Left lung (tissue), 10 donors: Measurements from ENCODE around the gene PTGER3. TPM values are rescaled to one million over a fixed set of nuclear protein-coding genes. Genes with fewer than 3 reads are reported as not detected.
A peak's percentile ranks its signal among the peaks of the same experiment; 100 is the strongest.

ENCODE experiments used
- ATAC-seq: fragments of 200-7000 bp; cut with Tn5 transposase; one replicate; pipeline ENCODE4 v1.9.1; 2020; ENCODE audit warnings: moderate library complexity
- DNase-seq, 4 donors: peaks; one replicate each; pipeline ENCODE4 v3.0.0-alpha.2; 2013 to 2020
- H3K27ac ChIP-seq, 2 donors: fragments of 200-600 bp; sonication (generic) in 1 of 2; one replicate each; pipeline versions ENCODE4 v1.5.0 to v1.8.0; 2020 to 2021
- H3K27me3 ChIP-seq, 2 donors: fragments of 200-600 bp; sonication (generic) in 1 of 2; one replicate each; pipeline versions ENCODE4 v1.5.0 to v1.8.0; 2020 to 2021
- H3K36me3 ChIP-seq, 2 donors: fragments of 200-600 bp; sonication (generic) in 1 of 2; one replicate each; pipeline versions ENCODE4 v1.5.0 to v1.8.0; 2020 to 2021
- H3K4me1 ChIP-seq, 2 donors: fragments of 200-600 bp; one replicate each; pipeline ENCODE4 v1.8.0; 2021
- H3K4me3 ChIP-seq, 2 donors: fragments of 200-600 bp; sonication (generic) in 1 of 2; one replicate each; pipeline versions ENCODE4 v1.5.0 to v1.8.0; 2020 to 2021; ENCODE audit warnings: mild to moderate bottlenecking in 1 of 2
- H3K9me3 ChIP-seq, 2 donors: fragments of 200-600 bp; sonication (generic) in 1 of 2; one replicate each; pipeline versions ENCODE4 v1.5.0 to v1.8.0; 2020 to 2021
- CTCF ChIP-seq, 2 donors: fragments of 200-600 bp; sonication (generic) in 1 of 2; IDR thresholded peaks; one replicate each; pipeline versions ENCODE4 v1.5.0 to v1.8.0; 2021; ENCODE audit warnings: antibody characterized with exemption in 2 of 2
- intact Hi-C, 2 donors: fragments of 100-400 bp; cut with DNase I; formaldehyde crosslinking; loops; one replicate each; pipeline versions ENCODE4 v1.11.2 to v1.14.2; 2022
- polyA plus RNA-seq, 6 donors: library from polyadenylated mRNA; unstranded; fragments of 120-200 nt; gene quantifications; one replicate each; pipeline ENCODE4 v1.2.1, GENCODE V29; 2013; ENCODE audit not compliant: insufficient read length in 6 of 6
- total RNA-seq, 2 donors: library from RNA; stranded (reverse); fragmentation: NEBNext Ultra II Directional; extraction: Animal tissue kit (Norgen Biotek cat#: 25700); gene quantifications; one replicate each; pipeline ENCODE4 v1.2.1, GENCODE V29; 2021
- donor health status: DM: no; HTN: yes; CAD: no.
- donor health status: DM: no; HTN: no; CAD: no.

Gene PTGER3
- total and polyA plus RNA-seq, 8 donors, result 0.24 to 1.6 (median 0.45) TPM

GRCh38 chr1:71044833-71045232 is 2.8 kb downstream of the PTGER3 start:
- Histone ChIP-seq H3K27ac (no peak overlapping the region), H3K4me3 (no peak overlapping the region), H3K4me1 (peaks cover 10 to 19% of the 10 kb centered on the region in 2 donors), H3K9me3 (no peaks in the 10 kb centered on the region), H3K36me3 (no peaks in the 10 kb centered on the region), H3K27me3 (peaks cover 25 to 57% of the 10 kb centered on the region in 2 donors)
- DNase-seq, result no peak
- ATAC-seq, result no peak
- TF ChIP-seq CTCF (IDR thresholded peaks at IDR 0.05), result no peak
- intact Hi-C loops, result loop anchor here in 1 of 2 donors (5.0 kb wide), 2 partner anchors 363 to 513 kb away; no protein-coding TSS in a partner anchor

- no peak overlapping the region for H3K27ac ChIP-seq
- ATAC-seq, result no peak
- H3K4me1 ChIP-seq, result peaks cover 10 to 18% of the 10 kb centered on the region in 2 donors
- intact Hi-C loops, result no loop called here
- no peak for TF ChIP-seq CTCF (IDR thresholded peaks at IDR 0.05)
- H3K27me3 ChIP-seq, result peaks cover 24 to 40% of the 10 kb centered on the region in 2 donors
- H3K9me3 ChIP-seq, result no peaks in the 10 kb centered on the region
- no peak overlapping the region for H3K4me3 ChIP-seq
- H3K36me3 ChIP-seq, result no peaks in the 10 kb centered on the region
- no peak for DNase-seq
Measured at GRCh38 chr1:71043065-71043464, 4.6 kb downstream of the PTGER3 start.

GRCh38 chr1:71041806-71042205 is 5.8 kb downstream of the PTGER3 start:
- Histone ChIP-seq H3K4me1 (peaks cover 5 to 6% of the 10 kb centered on the region in 2 donors), H3K36me3 (no peaks in the 10 kb centered on the region), H3K27ac (no peak overlapping the region), H3K4me3 (no peak overlapping the region), H3K27me3 (peaks cover 12 to 27% of the 10 kb centered on the region in 2 donors), H3K9me3 (no peaks in the 10 kb centered on the region)
- ATAC-seq (peak; percentile 30), DNase-seq (no peak)
- TF ChIP-seq CTCF (IDR thresholded peaks at IDR 0.05), result no peak
- intact Hi-C loops, result no loop called here

DNA sequence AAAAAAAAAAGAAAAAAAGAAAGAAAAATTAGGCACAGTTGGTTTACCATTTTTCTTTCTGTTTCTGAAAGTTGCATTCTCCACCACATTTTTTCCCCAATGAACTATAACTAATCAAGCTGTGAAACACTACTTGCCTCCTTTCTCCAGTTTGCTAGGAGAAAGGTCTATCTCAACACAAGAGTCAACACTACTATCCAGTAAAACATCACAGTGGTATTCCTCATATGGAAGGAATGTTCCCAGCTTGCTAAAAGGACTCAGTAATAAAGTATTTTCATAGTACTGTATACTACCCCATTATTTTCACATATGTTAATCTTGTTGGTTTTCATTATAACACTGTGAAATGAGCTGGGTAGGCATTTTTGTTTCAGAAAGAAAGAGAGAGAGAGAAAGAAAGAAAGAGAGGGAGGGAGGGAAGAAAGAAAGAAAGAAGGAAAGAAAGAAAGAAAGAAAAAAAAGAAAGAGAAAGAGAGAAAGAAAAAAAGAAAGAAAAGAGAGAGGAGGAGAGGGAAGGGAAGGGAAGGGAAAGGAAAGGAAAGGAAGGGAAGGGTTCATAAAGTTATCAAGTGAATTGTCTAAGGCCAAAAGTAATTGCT is 7.9 kb downstream of the PTGER3 start:
- ATAC-seq, result no peak
- DNase-seq, result no peak
- H3K4me1 ChIP-seq, result no peaks in the 10 kb centered on the region
- intact Hi-C loops, result no loop called here
- H3K27ac ChIP-seq, result no peak overlapping the region
- no peak overlapping the region for H3K4me3 ChIP-seq
- no peaks in the 10 kb centered on the region for H3K9me3 ChIP-seq
- peaks cover 0 to 7% of the 10 kb centered on the region in 2 donors for H3K27me3 ChIP-seq
- H3K36me3 ChIP-seq, result no peaks in the 10 kb centered on the region
- no peak for TF ChIP-seq CTCF (IDR thresholded peaks at IDR 0.05)

DNA sequence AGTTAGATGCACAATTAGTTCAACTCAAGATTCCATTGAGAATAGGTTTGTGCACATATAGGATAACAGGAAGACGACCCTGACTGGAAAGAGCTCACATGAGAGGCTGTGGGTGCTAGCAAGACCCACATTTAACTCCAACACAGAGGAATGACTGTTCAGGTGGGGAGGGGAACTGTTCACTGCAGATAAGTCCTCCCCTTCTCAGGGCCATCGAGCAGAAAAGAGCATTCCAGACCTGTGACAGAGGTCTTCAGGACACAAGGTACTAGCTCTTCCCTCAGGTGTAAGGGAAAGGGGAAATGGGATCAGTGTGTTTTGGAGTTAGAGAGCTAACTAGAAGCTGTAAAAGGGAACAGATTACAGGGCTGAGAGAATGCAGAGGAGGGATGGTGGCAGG is 8.7 kb downstream of the PTGER3 start:
- H3K4me3 ChIP-seq, result no peak overlapping the region
- H3K36me3 ChIP-seq, result no peaks in the 10 kb centered on the region
- intact Hi-C loops, result no loop called here
- H3K27ac ChIP-seq, result no peak overlapping the region
- no peaks in the 10 kb centered on the region for H3K27me3 ChIP-seq
- no peaks in the 10 kb centered on the region for H3K4me1 ChIP-seq
- H3K9me3 ChIP-seq, result no peaks in the 10 kb centered on the region
- TF ChIP-seq CTCF (IDR thresholded peaks at IDR 0.05), result no peak
- no peak for DNase-seq
- no peak for ATAC-seq
